H9 (cell line): ENCODE results near the gene APCDD1. TPM values are rescaled to one million over a fixed set of nuclear protein-coding genes. Genes with fewer than 3 reads are reported as not detected.

Experiments used
- DNase-seq: peaks from one replicate; pipeline ENCODE4 v3.0.0-alpha.2; 2017
- H2AFZ ChIP-seq: one replicate; pipeline ENCODE4 v1.6.1; 2013; ENCODE audit warnings: mild to moderate bottlenecking, low read length, control low read depth, moderate library complexity
- H2AK5ac ChIP-seq: 2 replicates; pipeline ENCODE4 v1.6.1; 2013; ENCODE audit warnings: low read length, control low read depth, mixed read lengths; ENCODE audit not compliant: insufficient read length
- H2BK120ac ChIP-seq: one replicate; pipeline ENCODE4 v1.6.1; 2013; ENCODE audit warnings: low read depth, mild to moderate bottlenecking, low read length, control low read depth, inconsistent platforms; ENCODE audit not compliant: poor library complexity, severe bottlenecking
- H2BK12ac ChIP-seq: 2 replicates; pipeline ENCODE4 v1.6.1; 2013; ENCODE audit warnings: low read length, control low read depth, mixed read lengths, low read depth; ENCODE audit not compliant: insufficient read length
- H2BK15ac ChIP-seq: 2 replicates; pipeline ENCODE4 v1.6.1; 2013; ENCODE audit warnings: low read depth, low read length, control low read depth
- H2BK20ac ChIP-seq: one replicate; pipeline ENCODE4 v1.6.1; 2013; ENCODE audit warnings: low read depth, mild to moderate bottlenecking, low read length, control low read depth, inconsistent platforms; ENCODE audit not compliant: poor library complexity, severe bottlenecking
- H2BK5ac ChIP-seq: 2 replicates; pipeline ENCODE4 v1.6.1; 2013; ENCODE audit warnings: low read length, control low read depth, mixed read lengths; ENCODE audit not compliant: insufficient read length
- H3K14ac ChIP-seq: 2 replicates; pipeline ENCODE4 v1.6.1; 2013; ENCODE audit warnings: low read length, control low read depth; ENCODE audit not compliant: insufficient read depth
- H3K18ac ChIP-seq: 2 replicates; pipeline ENCODE4 v1.6.1; 2013; ENCODE audit warnings: low read depth, mild to moderate bottlenecking, mixed read lengths, low read length, control low read depth; ENCODE audit not compliant: insufficient read length
- H3K23ac ChIP-seq: 2 replicates; pipeline ENCODE4 v1.6.1; 2013; ENCODE audit warnings: low read length, control low read depth, mixed read lengths, low read depth; ENCODE audit not compliant: insufficient read length
- H3K23me2 ChIP-seq: 2 replicates; pipeline ENCODE4 v1.6.1; 2013; ENCODE audit warnings: low read depth, mild to moderate bottlenecking, mixed read lengths, low read length, control low read depth; ENCODE audit not compliant: insufficient read length, poor library complexity, severe bottlenecking
- H3K27ac ChIP-seq: 2 replicates; pipeline ENCODE4 v1.5.1; 2013; ENCODE audit warnings: low read length, control low read depth, mixed read lengths, low read depth; ENCODE audit not compliant: insufficient read length
- H3K27me3 ChIP-seq: 2 replicates; pipeline ENCODE4 v1.6.1; 2013; ENCODE audit warnings: low read length, control low read depth, inconsistent platforms; ENCODE audit not compliant: insufficient read depth
- H3K4ac ChIP-seq: 2 replicates; pipeline ENCODE4 v1.6.1; 2013; ENCODE audit warnings: low read depth, mild to moderate bottlenecking, control low read depth, inconsistent platforms, low read length, moderate library complexity
- H3K4me1 ChIP-seq: 2 replicates; pipeline ENCODE4 v1.6.1; 2013; ENCODE audit warnings: low read length, control low read depth, inconsistent platforms; ENCODE audit not compliant: insufficient read depth
- H3K4me2 ChIP-seq: 2 replicates; pipeline ENCODE4 v1.6.1; 2013; ENCODE audit warnings: low read length, control low read depth, mixed read lengths; ENCODE audit not compliant: insufficient read length, insufficient read depth
- H3K56ac ChIP-seq: 2 replicates; pipeline ENCODE4 v1.6.1; 2013; ENCODE audit warnings: low read depth, mild to moderate bottlenecking, mixed read lengths, low read length, control low read depth; ENCODE audit not compliant: insufficient read length
- H3K79me1 ChIP-seq: 2 replicates; pipeline ENCODE4 v1.6.1; 2013; ENCODE audit warnings: low read depth, mild to moderate bottlenecking, moderate library complexity, low read length, control low read depth, inconsistent platforms; ENCODE audit not compliant: insufficient read depth, poor library complexity, severe bottlenecking
- H3K79me2 ChIP-seq: 2 replicates; pipeline ENCODE4 v1.6.1; 2013; ENCODE audit warnings: low read length, control low read depth, inconsistent platforms; ENCODE audit not compliant: insufficient read depth
- H3K9ac ChIP-seq: 2 replicates; pipeline ENCODE4 v1.6.1; 2013; ENCODE audit warnings: low read length, control low read depth, mixed read lengths; ENCODE audit not compliant: insufficient read length; ENCODE audit errors: extremely low read depth
- H3K9me3 ChIP-seq: one replicate; pipeline ENCODE4 v1.6.1; 2013; ENCODE audit warnings: low read depth, low read length, inconsistent platforms; ENCODE audit not compliant: control insufficient read depth
- H3T11ph ChIP-seq: one replicate; pipeline ENCODE4 v1.6.1; 2013; ENCODE audit warnings: mild to moderate bottlenecking, low read length, control low read depth, inconsistent platforms
- H4K20me1 ChIP-seq: one replicate; pipeline ENCODE4 v1.6.1; 2013; ENCODE audit not compliant: control insufficient read depth, insufficient read length, insufficient read depth
- H4K5ac ChIP-seq: 2 replicates; pipeline ENCODE4 v1.6.1; 2013; ENCODE audit warnings: low read depth, mild to moderate bottlenecking, mixed read lengths, low read length, control low read depth; ENCODE audit not compliant: insufficient read length
- H4K8ac ChIP-seq: replicated peaks from 2 replicates; pipeline ENCODE4 v1.6.1; 2013; ENCODE audit warnings: low read length, control low read depth, mixed read lengths, low read depth; ENCODE audit not compliant: insufficient read length
- H4K91ac ChIP-seq: 2 replicates; pipeline ENCODE4 v1.6.1; 2013; ENCODE audit warnings: low read depth, mild to moderate bottlenecking, moderate library complexity, mixed read lengths, low read length, control low read depth; ENCODE audit not compliant: insufficient read length
- H3K27ac Mint-ChIP-seq, 3 experiments: 2 replicates in 2 of 3; 3 replicates in 1 of 3; pipeline ENCODE4 v1.8.0; 2020 to 2021; ENCODE audit warnings: mixed read lengths in 3 of 3, mild to moderate bottlenecking in 1 of 3, moderate library complexity in 1 of 3
- H3K27me3 Mint-ChIP-seq: 2 replicates; pipeline ENCODE4 v1.8.0; 2021; ENCODE audit warnings: low read depth, mild to moderate bottlenecking, moderate library complexity, mixed read lengths
- H3K36me3 Mint-ChIP-seq, 3 experiments: 2 replicates in 2 of 3; 3 replicates in 1 of 3; pipeline ENCODE4 v1.8.0; 2020 to 2021; ENCODE audit warnings: low read depth in 3 of 3, mixed read lengths in 3 of 3; ENCODE audit not compliant: insufficient read depth in 1 of 3
- H3K4me1 Mint-ChIP-seq, 2 experiments: 2 replicates each; pipeline ENCODE4 v1.8.0; 2020; ENCODE audit warnings: mixed read lengths in 2 of 2
- H3K4me3 Mint-ChIP-seq, 2 experiments: 2 replicates in 1 of 2; 3 replicates in 1 of 2; pipeline ENCODE4 v1.8.0; 2020 to 2021; ENCODE audit warnings: mild to moderate bottlenecking in 2 of 2, mixed read lengths in 2 of 2, moderate library complexity in 1 of 2
- H3K9me3 Mint-ChIP-seq, 2 experiments: 2 replicates in 1 of 2; 3 replicates in 1 of 2; pipeline ENCODE4 v1.8.0; 2020; ENCODE audit warnings: mild to moderate bottlenecking in 2 of 2, mixed read lengths in 2 of 2, moderate library complexity in 1 of 2
- CTCF ChIP-seq: fragments of 200-600 bp; sonication (generic); conservative IDR thresholded peaks from 3 replicates; pipeline ENCODE4 v1.8.0; 2021; ENCODE audit warnings: antibody characterized with exemption, mild to moderate bottlenecking
- WGBS: extraction: QIAGEN DNeasy Blood & Tissue Kit; methylation state at CpG from one replicate; pipeline ENCODE4 v1.1.7; 2013; ENCODE audit warnings: missing lambda C conversion rate, low lambda C conversion rate, mixed read lengths; ENCODE audit not compliant: insufficient read length; ENCODE audit errors: extremely low coverage; 5-methylcytosine and 5-hydroxymethylcytosine counted together
- total RNA-seq: library from RNA; stranded (reverse); gene quantifications from 2 replicates; pipeline ENCODE4 v1.2.1, GENCODE V29; 2021

Gene APCDD1
- total RNA-seq, 1 experiment from 2014 or later, result 1.8 TPM

GRCh38 chr18:10470429-10470828 is 16.0 kb downstream of the APCDD1 start:
- Histone ChIP-seq H2BK12ac (no peak overlapping the region), H3K4me2 (no peak overlapping the region), H3K18ac (no peak overlapping the region), H3K4me1 (no peaks in the 10 kb centered on the region), H3K56ac (no peak overlapping the region), H2AFZ (no peak overlapping the region), H3K9ac (no peak overlapping the region), H2AK5ac (no peak overlapping the region), H2BK20ac (no peak overlapping the region), H3K23me2 (no peaks in the 10 kb centered on the region), H3K14ac (no peak overlapping the region), H3K23ac (no peak overlapping the region), H4K8ac (no peak overlapping the region), H2BK15ac (no peak overlapping the region), H3K79me2 (no peaks in the 10 kb centered on the region), H3K27me3 (peaks cover 3% of the 10 kb centered on the region; the same call in 1 of the 2 replicates), H2BK120ac (no peak overlapping the region), H3K27ac (no peak overlapping the region), H4K20me1 (no peaks in the 10 kb centered on the region), H3K4ac (no peak overlapping the region), H4K5ac (no peak overlapping the region), H4K91ac (no peak overlapping the region), H3K9me3 (no peaks in the 10 kb centered on the region), H3T11ph (no peak overlapping the region), H3K79me1 (no peaks in the 10 kb centered on the region), H2BK5ac (no peak overlapping the region)
- H3K27me3 Mint-ChIP-seq, result peaks cover 35% of the 10 kb centered on the region
- peaks cover 10 to 22% of the 10 kb centered on the region in 2 experiments for H3K4me1 Mint-ChIP-seq
- H3K36me3 Mint-ChIP-seq, result peaks cover 0 to 17% (median 8%) of the 10 kb centered on the region in 3 experiments; a peak in 4 of 7 replicates
- no peak overlapping the region for H3K4me3 Mint-ChIP-seq
- no peaks in the 10 kb centered on the region for H3K9me3 Mint-ChIP-seq
- no peak overlapping the region for H3K27ac Mint-ChIP-seq
- no CpG with 5 or more reads among the region's 7 CpGs for WGBS
- no peak for TF ChIP-seq CTCF
- DNase-seq, result no peak
